Measurements from ENCODE around the gene OPRL1.

DNA sequence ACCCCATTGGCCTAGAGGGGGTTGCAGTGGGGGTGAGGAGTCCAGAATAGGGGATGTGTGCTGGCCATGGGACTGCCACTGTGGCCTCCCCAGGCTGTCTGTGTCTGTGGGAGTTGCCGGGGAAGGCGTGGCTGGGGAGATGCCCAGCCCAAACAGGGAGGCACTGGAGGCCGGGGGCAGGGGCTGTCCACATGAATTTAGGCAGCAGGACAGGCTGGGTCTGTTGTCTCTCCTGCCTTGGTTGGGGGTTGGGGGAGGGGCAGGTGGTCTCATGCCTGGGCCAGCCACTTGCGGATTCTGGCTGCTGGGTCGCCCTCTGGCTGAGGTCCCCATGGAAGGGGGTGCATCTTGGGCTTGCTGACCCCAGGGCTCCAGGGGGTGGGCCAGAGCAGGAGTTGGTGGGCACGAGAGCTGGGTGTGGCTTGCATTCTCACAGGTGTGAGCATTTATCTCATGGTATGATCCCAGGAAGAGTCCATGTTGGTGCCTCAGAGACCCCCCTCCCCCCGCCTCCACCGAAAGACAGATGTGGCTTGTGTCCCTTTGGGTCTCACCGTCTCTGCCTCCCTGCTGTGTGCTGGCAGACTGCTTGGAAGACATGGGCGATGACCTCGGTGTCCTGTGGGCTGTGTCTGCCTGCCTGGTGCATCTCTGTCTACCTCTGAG, 34.4 kb upstream of the OPRL1 start:
- TF ChIP-seq, protein P1, sequence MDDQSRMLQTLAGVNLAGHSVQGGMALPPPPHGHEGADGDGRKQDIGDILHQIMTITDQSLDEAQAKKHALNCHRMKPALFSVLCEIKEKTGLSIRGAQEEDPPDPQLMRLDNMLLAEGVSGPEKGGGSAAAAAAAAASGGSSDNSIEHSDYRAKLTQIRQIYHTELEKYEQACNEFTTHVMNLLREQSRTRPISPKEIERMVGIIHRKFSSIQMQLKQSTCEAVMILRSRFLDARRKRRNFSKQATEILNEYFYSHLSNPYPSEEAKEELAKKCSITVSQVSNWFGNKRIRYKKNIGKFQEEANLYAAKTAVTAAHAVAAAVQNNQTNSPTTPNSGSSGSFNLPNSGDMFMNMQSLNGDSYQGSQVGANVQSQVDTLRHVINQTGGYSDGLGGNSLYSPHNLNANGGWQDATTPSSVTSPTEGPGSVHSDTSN (CRISPR knock-in tag; IDR thresholded peaks at IDR 0.05), result no peak
- TF ChIP-seq, protein P2, sequence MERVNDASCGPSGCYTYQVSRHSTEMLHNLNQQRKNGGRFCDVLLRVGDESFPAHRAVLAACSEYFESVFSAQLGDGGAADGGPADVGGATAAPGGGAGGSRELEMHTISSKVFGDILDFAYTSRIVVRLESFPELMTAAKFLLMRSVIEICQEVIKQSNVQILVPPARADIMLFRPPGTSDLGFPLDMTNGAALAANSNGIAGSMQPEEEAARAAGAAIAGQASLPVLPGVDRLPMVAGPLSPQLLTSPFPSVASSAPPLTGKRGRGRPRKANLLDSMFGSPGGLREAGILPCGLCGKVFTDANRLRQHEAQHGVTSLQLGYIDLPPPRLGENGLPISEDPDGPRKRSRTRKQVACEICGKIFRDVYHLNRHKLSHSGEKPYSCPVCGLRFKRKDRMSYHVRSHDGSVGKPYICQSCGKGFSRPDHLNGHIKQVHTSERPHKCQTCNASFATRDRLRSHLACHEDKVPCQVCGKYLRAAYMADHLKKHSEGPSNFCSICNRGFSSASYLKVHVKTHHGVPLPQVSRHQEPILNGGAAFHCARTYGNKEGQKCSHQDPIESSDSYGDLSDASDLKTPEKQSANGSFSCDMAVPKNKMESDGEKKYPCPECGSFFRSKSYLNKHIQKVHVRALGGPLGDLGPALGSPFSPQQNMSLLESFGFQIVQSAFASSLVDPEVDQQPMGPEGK (tag by site-specific recombination; IDR thresholded peaks at IDR 0.05), result no peak
- TF ChIP-seq, protein P3, sequence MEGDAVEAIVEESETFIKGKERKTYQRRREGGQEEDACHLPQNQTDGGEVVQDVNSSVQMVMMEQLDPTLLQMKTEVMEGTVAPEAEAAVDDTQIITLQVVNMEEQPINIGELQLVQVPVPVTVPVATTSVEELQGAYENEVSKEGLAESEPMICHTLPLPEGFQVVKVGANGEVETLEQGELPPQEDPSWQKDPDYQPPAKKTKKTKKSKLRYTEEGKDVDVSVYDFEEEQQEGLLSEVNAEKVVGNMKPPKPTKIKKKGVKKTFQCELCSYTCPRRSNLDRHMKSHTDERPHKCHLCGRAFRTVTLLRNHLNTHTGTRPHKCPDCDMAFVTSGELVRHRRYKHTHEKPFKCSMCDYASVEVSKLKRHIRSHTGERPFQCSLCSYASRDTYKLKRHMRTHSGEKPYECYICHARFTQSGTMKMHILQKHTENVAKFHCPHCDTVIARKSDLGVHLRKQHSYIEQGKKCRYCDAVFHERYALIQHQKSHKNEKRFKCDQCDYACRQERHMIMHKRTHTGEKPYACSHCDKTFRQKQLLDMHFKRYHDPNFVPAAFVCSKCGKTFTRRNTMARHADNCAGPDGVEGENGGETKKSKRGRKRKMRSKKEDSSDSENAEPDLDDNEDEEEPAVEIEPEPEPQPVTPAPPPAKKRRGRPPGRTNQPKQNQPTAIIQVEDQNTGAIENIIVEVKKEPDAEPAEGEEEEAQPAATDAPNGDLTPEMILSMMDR (tag by site-specific recombination; IDR thresholded peaks at IDR 0.05), result no peak

All from HEK293 (cell line).